K562 (cell line): ENCODE data around the gene SMIM22.

ENCODE experiments used
- CEBPB ChIP-seq: fragments of 450-650 bp; IDR thresholded peaks from 2 replicates; pipeline ENCODE4 v1.6.1; 2016; ENCODE audit warnings: missing genetic modification characterization, missing compliant biosample characterization
- RBM22 ChIP-seq: fragments of 200-400 bp; formaldehyde crosslinking; IDR thresholded peaks from 2 replicates; pipeline ENCODE4 v1.6.1; 2018; ENCODE audit warnings: low read length, low read depth; ENCODE audit not compliant: poor library complexity, severe bottlenecking
- SLC30A9 ChIP-seq: fragments of 250-450 bp; sonication (Bioruptor Pico); IDR thresholded peaks from 2 replicates; pipeline ENCODE4 v1.8.0; 2022; ENCODE audit warnings: mild to moderate bottlenecking, moderate library complexity
- SREBF1 ChIP-seq: fragments of 150-350 bp; IDR thresholded peaks from 2 replicates; pipeline ENCODE4 v1.6.1; 2014; ENCODE audit warnings: antibody characterized with exemption, low read depth, low read length, borderline replicate concordance
- ZFX ChIP-seq: sonication (generic); formaldehyde crosslinking; IDR thresholded peaks from 2 replicates; pipeline ENCODE4 v1.8.0; 2022; ENCODE audit warnings: mild to moderate bottlenecking, missing genetic modification reagents, moderate library complexity
- ZNF589 ChIP-seq: fragments of 200-800 bp; sonication (Bioruptor generic); IDR thresholded peaks from 2 replicates; pipeline ENCODE4 v1.6.1; 2016; ENCODE audit warnings: low read depth, missing genetic modification characterization, missing compliant biosample characterization
- ZNF76 ChIP-seq: fragments of 250-450 bp; sonication (Bioruptor Pico); IDR thresholded peaks from 2 replicates; pipeline ENCODE4 v1.4.0; 2020; ENCODE audit warnings: mild to moderate bottlenecking, moderate library complexity, borderline replicate concordance
- TF ChIP-seq, protein P1 (sequence below), 3 experiments: fragments of 200-800 bp in 1 of 3; sonication (Bioruptor generic) in 1 of 3; sonication (generic) in 1 of 3; formaldehyde crosslinking in 1 of 3; IDR thresholded peaks; 2 replicates each; pipeline versions ENCODE4 v1.6.1 to v1.8.0; 2016 to 2022; ENCODE audit warnings: mild to moderate bottlenecking in 2 of 3, missing compliant biosample characterization in 2 of 3, missing genetic modification characterization in 2 of 3, missing genetic modification reagents in 1 of 3
- TF ChIP-seq, protein P2 (sequence below): fragments of 250-450 bp; sonication (Bioruptor Pico); IDR thresholded peaks from 2 replicates; pipeline ENCODE4 v1.4.0; 2020; ENCODE audit warnings: mild to moderate bottlenecking, moderate library complexity
- TF ChIP-seq, protein P3 (sequence below), 3 experiments: IDR thresholded peaks in 2 of 3; conservative IDR thresholded peaks in 1 of 3; 2 replicates each; pipeline ENCODE4 v1.5.1; 2011 to 2012; ENCODE audit warnings: low read length in 3 of 3, mild to moderate bottlenecking in 3 of 3, control low read depth in 2 of 3, improper control_type of control experiment in 1 of 3, inconsistent platforms in 1 of 3, low read depth in 1 of 3, mixed read lengths in 1 of 3, moderate library complexity in 1 of 3; ENCODE audit not compliant: insufficient read depth in 2 of 3
- TF ChIP-seq, protein P4 (sequence below): fragments of 250-450 bp; sonication (Bioruptor Pico); IDR thresholded peaks from 2 replicates; pipeline ENCODE4 v1.9.0; 2021; ENCODE audit warnings: mild to moderate bottlenecking
- TF ChIP-seq, protein P5 (sequence below): fragments of 450-650 bp; formaldehyde crosslinking; IDR thresholded peaks from 2 replicates; pipeline ENCODE4 v1.4.0; 2020; ENCODE audit warnings: mild to moderate bottlenecking, moderate library complexity

DNA sequence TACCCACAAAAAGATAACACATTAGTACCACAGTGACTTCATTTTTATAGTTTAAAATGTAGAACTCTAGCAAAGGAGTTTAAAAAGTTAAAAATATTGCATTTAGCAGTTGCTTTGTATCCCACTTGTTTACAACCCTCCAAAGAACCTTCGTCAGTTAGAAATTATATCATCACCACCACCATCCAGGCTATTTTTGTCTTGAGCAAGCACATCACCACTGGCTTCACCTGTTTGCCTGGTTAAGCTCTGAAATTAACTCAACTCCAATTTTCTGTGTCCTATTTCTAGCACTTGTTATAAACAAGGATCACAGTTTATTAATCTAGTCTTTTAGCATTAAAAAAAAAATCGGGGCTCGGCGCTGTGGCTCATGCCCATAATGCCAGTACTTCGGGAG, 45.8 kb downstream of the SMIM22 start:
- TF ChIP-seq SREBF1 = no peak
- TF ChIP-seq, protein P1, sequence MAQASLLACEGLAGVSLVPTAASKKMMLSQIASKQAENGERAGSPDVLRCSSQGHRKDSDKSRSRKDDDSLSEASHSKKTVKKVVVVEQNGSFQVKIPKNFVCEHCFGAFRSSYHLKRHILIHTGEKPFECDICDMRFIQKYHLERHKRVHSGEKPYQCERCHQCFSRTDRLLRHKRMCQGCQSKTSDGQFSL (CRISPR knock-in tag; IDR thresholded peaks at IDR 0.05) = no peak
- TF ChIP-seq, protein P1 (tag; IDR thresholded peaks at IDR 0.05) = no peak
- no peak for TF ChIP-seq ZNF589 (CRISPR knock-in tag)
- TF ChIP-seq, protein P2, sequence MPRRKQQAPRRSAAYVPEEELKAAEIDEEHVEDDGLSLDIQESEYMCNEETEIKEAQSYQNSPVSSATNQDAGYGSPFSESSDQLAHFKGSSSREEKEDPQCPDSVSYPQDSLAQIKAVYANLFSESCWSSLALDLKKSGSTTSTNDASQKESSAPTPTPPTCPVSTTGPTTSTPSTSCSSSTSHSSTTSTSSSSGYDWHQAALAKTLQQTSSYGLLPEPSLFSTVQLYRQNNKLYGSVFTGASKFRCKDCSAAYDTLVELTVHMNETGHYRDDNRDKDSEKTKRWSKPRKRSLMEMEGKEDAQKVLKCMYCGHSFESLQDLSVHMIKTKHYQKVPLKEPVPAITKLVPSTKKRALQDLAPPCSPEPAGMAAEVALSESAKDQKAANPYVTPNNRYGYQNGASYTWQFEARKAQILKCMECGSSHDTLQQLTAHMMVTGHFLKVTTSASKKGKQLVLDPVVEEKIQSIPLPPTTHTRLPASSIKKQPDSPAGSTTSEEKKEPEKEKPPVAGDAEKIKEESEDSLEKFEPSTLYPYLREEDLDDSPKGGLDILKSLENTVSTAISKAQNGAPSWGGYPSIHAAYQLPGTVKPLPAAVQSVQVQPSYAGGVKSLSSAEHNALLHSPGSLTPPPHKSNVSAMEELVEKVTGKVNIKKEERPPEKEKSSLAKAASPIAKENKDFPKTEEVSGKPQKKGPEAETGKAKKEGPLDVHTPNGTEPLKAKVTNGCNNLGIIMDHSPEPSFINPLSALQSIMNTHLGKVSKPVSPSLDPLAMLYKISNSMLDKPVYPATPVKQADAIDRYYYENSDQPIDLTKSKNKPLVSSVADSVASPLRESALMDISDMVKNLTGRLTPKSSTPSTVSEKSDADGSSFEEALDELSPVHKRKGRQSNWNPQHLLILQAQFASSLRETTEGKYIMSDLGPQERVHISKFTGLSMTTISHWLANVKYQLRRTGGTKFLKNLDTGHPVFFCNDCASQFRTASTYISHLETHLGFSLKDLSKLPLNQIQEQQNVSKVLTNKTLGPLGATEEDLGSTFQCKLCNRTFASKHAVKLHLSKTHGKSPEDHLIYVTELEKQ (CRISPR knock-in tag) = no peak
- TF ChIP-seq, protein P3, sequence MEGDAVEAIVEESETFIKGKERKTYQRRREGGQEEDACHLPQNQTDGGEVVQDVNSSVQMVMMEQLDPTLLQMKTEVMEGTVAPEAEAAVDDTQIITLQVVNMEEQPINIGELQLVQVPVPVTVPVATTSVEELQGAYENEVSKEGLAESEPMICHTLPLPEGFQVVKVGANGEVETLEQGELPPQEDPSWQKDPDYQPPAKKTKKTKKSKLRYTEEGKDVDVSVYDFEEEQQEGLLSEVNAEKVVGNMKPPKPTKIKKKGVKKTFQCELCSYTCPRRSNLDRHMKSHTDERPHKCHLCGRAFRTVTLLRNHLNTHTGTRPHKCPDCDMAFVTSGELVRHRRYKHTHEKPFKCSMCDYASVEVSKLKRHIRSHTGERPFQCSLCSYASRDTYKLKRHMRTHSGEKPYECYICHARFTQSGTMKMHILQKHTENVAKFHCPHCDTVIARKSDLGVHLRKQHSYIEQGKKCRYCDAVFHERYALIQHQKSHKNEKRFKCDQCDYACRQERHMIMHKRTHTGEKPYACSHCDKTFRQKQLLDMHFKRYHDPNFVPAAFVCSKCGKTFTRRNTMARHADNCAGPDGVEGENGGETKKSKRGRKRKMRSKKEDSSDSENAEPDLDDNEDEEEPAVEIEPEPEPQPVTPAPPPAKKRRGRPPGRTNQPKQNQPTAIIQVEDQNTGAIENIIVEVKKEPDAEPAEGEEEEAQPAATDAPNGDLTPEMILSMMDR (IDR thresholded peaks at IDR 0.05 in 2 of 3, conservative IDR thresholded peaks at IDR 0.05 in 1 of 3; ENCODE audit: insufficient read depth in 2 of 3, low read depth in 1 of 3, low read length in 3 of 3) = no peak
- no peak for TF ChIP-seq SLC30A9 (CRISPR knock-in tag)
- TF ChIP-seq, protein P4, sequence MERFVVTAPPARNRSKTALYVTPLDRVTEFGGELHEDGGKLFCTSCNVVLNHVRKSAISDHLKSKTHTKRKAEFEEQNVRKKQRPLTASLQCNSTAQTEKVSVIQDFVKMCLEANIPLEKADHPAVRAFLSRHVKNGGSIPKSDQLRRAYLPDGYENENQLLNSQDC (CRISPR knock-in tag) = no peak
- TF ChIP-seq, protein P5, sequence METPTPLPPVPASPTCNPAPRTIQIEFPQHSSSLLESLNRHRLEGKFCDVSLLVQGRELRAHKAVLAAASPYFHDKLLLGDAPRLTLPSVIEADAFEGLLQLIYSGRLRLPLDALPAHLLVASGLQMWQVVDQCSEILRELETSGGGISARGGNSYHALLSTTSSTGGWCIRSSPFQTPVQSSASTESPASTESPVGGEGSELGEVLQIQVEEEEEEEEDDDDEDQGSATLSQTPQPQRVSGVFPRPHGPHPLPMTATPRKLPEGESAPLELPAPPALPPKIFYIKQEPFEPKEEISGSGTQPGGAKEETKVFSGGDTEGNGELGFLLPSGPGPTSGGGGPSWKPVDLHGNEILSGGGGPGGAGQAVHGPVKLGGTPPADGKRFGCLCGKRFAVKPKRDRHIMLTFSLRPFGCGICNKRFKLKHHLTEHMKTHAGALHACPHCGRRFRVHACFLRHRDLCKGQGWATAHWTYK (CRISPR knock-in tag) = no peak
- TF ChIP-seq RBM22 = no peak
- no peak for TF ChIP-seq CEBPB (tag)
- no peak for TF ChIP-seq ZNF76 (CRISPR knock-in tag)
- no peak for TF ChIP-seq ZFX (CRISPR knock-in tag)
